PC-9 (cell line): ENCODE results near the gene BCL3. TPM values are rescaled to one million over a fixed set of nuclear protein-coding genes. Genes with fewer than 3 reads are reported as not detected.
"Not testable (repeated sequence)": the region's sequence is repeated elsewhere in the genome, so short reads cannot be mapped to it uniquely, and the experiment has no call there.

Experiments
- BruUV-seq: library from RNA; stranded (reverse); fragments of 400-500 nt; replicated peaks from 2 replicates; lab custom pipeline; 2021; lab: Mats Ljungman, UMichigan
- CTCF ChIA-PET: fragments of 300-600 bp; sonication (Branson Sonifier 250); formaldehyde crosslinking; loops from one replicate; lab custom pipeline; 2022; ENCODE audit warnings: antibody characterized with exemption; lab: Charles Lee
- POLR2A ChIA-PET: fragments of 300-600 bp; sonication (Branson Sonifier 250); formaldehyde crosslinking; loops from one replicate; lab custom pipeline; 2022; ENCODE audit warnings: antibody characterized with exemption; ENCODE audit not compliant: unreplicated experiment; lab: Charles Lee
- DNase-seq, 2 experiments: peaks; one replicate each; pipeline versions ENCODE4 v3.0.0 to v3.0.0-alpha.2; 2015 to 2022; ENCODE audit warnings: mixed read lengths in 1 of 2
- H2AFZ ChIP-seq: fragments of 200-600 bp; sonication (generic); 2 replicates; pipeline ENCODE4 v1.8.1; 2017; ENCODE audit warnings: antibody characterized with exemption
- H3F3A ChIP-seq: fragments of 200-600 bp; sonication (generic); 2 replicates; pipeline ENCODE4 v1.8.1; 2017; ENCODE audit warnings: antibody characterized with exemption, mild to moderate bottlenecking, low read depth; ENCODE audit not compliant: insufficient read depth
- H3K27ac ChIP-seq: fragments of 200-600 bp; sonication (generic); 2 replicates; pipeline ENCODE4 v1.6.1; 2016; ENCODE audit warnings: mixed run types
- H3K27me3 ChIP-seq: fragments of 200-600 bp; sonication (generic); 2 replicates; pipeline ENCODE4 v1.6.1; 2016; ENCODE audit warnings: low read depth, mixed run types; ENCODE audit not compliant: insufficient read depth
- H3K36me3 ChIP-seq: fragments of 200-600 bp; sonication (generic); 2 replicates; pipeline ENCODE4 v1.6.1; 2016; ENCODE audit warnings: low read depth, mixed run types
- H3K4me1 ChIP-seq: fragments of 200-600 bp; sonication (generic); replicated peaks from 2 replicates; pipeline ENCODE4 v1.6.1; 2016; ENCODE audit warnings: mixed run types; ENCODE audit not compliant: insufficient read depth
- H3K4me2 ChIP-seq: fragments of 200-600 bp; sonication (generic); 2 replicates; pipeline ENCODE4 v1.6.1; 2017; ENCODE audit warnings: mixed run types
- H3K4me3 ChIP-seq: fragments of 200-600 bp; sonication (generic); 2 replicates; pipeline ENCODE4 v1.6.1; 2016; ENCODE audit warnings: mixed run types
- H3K79me2 ChIP-seq: fragments of 200-600 bp; sonication (generic); 2 replicates; pipeline ENCODE4 v1.6.1; 2017; ENCODE audit warnings: low read depth, mixed run types
- H3K9me2 ChIP-seq: fragments of 200-600 bp; sonication (generic); 2 replicates; pipeline ENCODE4 v1.8.1; 2017; ENCODE audit warnings: mild to moderate bottlenecking; ENCODE audit not compliant: insufficient read depth
- H3K9me3 ChIP-seq: fragments of 200-600 bp; sonication (generic); 2 replicates; pipeline ENCODE4 v1.8.1; 2016; ENCODE audit warnings: low read depth; ENCODE audit not compliant: insufficient read depth
- H4K20me1 ChIP-seq: fragments of 200-600 bp; sonication (generic); 2 replicates; pipeline ENCODE4 v1.8.1; 2017; ENCODE audit not compliant: insufficient read depth
- CTCF ChIP-seq: fragments of 200-600 bp; sonication (generic); conservative IDR thresholded peaks from 2 replicates; pipeline ENCODE4 v1.6.1; 2017; ENCODE audit warnings: mixed run types, antibody characterized with exemption, mild to moderate bottlenecking, moderate library complexity
- EZH2 ChIP-seq: fragments of 200-600 bp; sonication (generic); IDR thresholded peaks from 2 replicates; pipeline ENCODE4 v1.8.0; 2017; ENCODE audit warnings: antibody characterized with exemption, low read depth
- intact Hi-C: fragments of 100-400 bp; cut with micrococcal nuclease; formaldehyde crosslinking; loops from one replicate; pipeline ENCODE4 v1.10.0; 2022; ENCODE audit not compliant: unreplicated experiment
- total RNA-seq: library from RNA; stranded (reverse); gene quantifications from 2 replicates; pipeline ENCODE4 v1.2.3, GENCODE V29; 2021

Gene BCL3
- total RNA-seq, 1 experiment from 2014 or later, result 36.1 TPM

- H3K4me1 ChIP-seq, result peaks cover 57% of the 10 kb centered on the region
- H3K9me2 ChIP-seq, result no peaks in the 10 kb centered on the region
- peak overlapping the region; percentile 50; the same call in 1 of the 2 replicates for H2AFZ ChIP-seq
- H3K27ac ChIP-seq, result peak overlapping the region; percentile 86
- POLR2A ChIA-PET, result interaction anchor here (0.6 to 0.7 kb wide), 3 partner anchors 28 to 56 kb away, joined by 8 to 21 read pairs (median 11); no protein-coding TSS in a partner anchor
- H3K9me3 ChIP-seq, result no peaks in the 10 kb centered on the region
- CTCF ChIA-PET, result interaction anchor here (0.7 to 1.0 kb wide), 3 partner anchors 9 to 30 kb away, joined by 3 to 13 read pairs (median 3); no protein-coding TSS in a partner anchor
- intact Hi-C loops, result loop anchor here (2.0 kb wide), 1 partner anchor 130 kb away; no protein-coding TSS in a partner anchor
- H3K4me3 ChIP-seq, result peak overlapping the region; percentile 32; the same call in 1 of the 2 replicates
- peaks cover 37% of the 10 kb centered on the region for H3F3A ChIP-seq
- H3K4me2 ChIP-seq, result peak overlapping the region; percentile 72
- DNase-seq, result peak; percentile 75 to 79
- H3K36me3 ChIP-seq, result no peaks in the 10 kb centered on the region
- no peaks in the 10 kb centered on the region for H3K27me3 ChIP-seq
- no TSS peak for BruUV-seq
- TF ChIP-seq CTCF (no peak), EZH2 (no peak)
- H3K79me2 ChIP-seq, result no peaks in the 10 kb centered on the region
- H4K20me1 ChIP-seq, result no peaks in the 10 kb centered on the region
These were observed 29.9 kb upstream of the BCL3 start for GRCh38 chr19:44718441-44719261.

DNA sequence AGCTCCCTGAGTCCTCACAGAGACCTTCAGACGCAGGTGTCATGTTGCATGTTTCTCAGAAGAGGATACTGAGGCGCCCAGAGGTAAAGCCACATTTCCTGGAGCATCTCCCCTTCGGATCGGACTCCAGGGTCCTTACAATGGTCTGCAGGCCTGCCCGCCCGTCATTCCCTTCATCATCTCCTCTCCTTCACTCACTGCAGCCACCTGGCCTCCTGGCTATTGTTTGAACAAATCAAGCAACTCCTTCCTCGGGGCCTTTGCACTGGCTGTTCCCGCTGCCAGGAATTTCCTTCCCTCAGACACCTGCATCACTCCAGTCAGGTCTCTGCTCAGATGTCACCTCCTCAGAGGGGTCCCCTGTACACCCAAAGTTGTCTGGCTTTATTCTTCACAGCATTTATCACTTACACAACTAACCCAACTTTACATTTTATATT, 29.2 kb upstream of the BCL3 start:
- no peaks in the 10 kb centered on the region for H3K9me2 ChIP-seq
- H3K9me3 ChIP-seq, result no peaks in the 10 kb centered on the region
- H4K20me1 ChIP-seq, result no peaks in the 10 kb centered on the region
- ChIA-PET POLR2A (interaction anchor here (0.6 kb wide), 1 partner anchor 28 kb away, joined by 11 read pairs; no protein-coding TSS in a partner anchor), CTCF (interaction anchor here (0.7 kb wide), 1 partner anchor 53 kb away, joined by 7 read pairs; no protein-coding TSS in a partner anchor)
- intact Hi-C loops, result loop anchor here (2.0 kb wide), 1 partner anchor 130 kb away; no protein-coding TSS in a partner anchor
- H3K4me3 ChIP-seq, result no peak overlapping the region
- TF ChIP-seq EZH2 (no peak), CTCF (no peak)
- no peak for DNase-seq
- H3K27me3 ChIP-seq, result no peaks in the 10 kb centered on the region
- no peaks in the 10 kb centered on the region for H3K36me3 ChIP-seq
- H3F3A ChIP-seq, result peaks cover 41% of the 10 kb centered on the region
- peak overlapping the region; percentile 72 for H3K4me2 ChIP-seq
- no peak overlapping the region for H2AFZ ChIP-seq
- peak overlapping the region; percentile 86 for H3K27ac ChIP-seq
- H3K4me1 ChIP-seq, result peaks cover 64% of the 10 kb centered on the region
- H3K79me2 ChIP-seq, result no peaks in the 10 kb centered on the region
- BruUV-seq, result no TSS peak

DNA sequence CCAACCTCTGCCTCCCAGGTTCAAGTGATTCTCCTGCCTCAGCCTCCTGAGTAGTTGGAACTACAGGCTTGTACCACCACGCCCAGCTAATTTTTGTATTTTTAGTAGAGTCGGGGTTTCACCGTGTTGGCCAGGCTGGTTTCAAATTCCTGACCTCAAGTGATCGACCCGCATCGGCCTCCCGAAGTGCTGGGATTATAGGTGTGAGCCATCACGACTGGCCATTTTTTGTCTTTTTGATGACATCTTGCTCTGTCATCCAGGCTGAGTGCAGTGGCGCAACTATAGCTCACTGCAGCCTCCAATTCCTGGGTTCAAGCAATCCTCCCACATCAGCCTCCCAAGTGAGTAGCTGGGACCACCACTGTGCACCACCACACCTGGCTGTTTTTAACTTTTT, 28.1 kb upstream of the BCL3 start:
- Histone ChIP-seq H3F3A (peaks cover 49% of the 10 kb centered on the region), H3K4me1 (peaks cover 75% of the 10 kb centered on the region)
- H3K9me2 ChIP-seq, H3K4me3 ChIP-seq, H3K9me3 ChIP-seq, H3K79me2 ChIP-seq, POLR2A ChIA-PET, H3K36me3 ChIP-seq, DNase-seq, H3K27ac ChIP-seq, BruUV-seq, H4K20me1 ChIP-seq, H3K4me2 ChIP-seq, H3K27me3 ChIP-seq, intact Hi-C loops, H2AFZ ChIP-seq: not testable (repeated sequence)
- CTCF ChIA-PET, result interaction anchor here (0.7 kb wide), 1 partner anchor 84 kb away, joined by 4 read pairs; no protein-coding TSS in a partner anchor
